Stimulated activated CD8-positive, alpha-beta memory T cell treated with anti-CD3 and anti-CD28 coated beads, Interleukin-12 subunit alpha, Interleukin-12 subunit beta, amount 100 ng/mL, for 4 hours (primary cell): Measurements from ENCODE around the gene EGFL7.

Experiments used
- DNase-seq: peaks from one replicate; pipeline ENCODE4 v3.0.0-alpha.2; 2020; ENCODE audit warnings: low read depth

The EGFL7 gene

GRCh38 chr9:136718345-136719194 lies 55.9 kb downstream of the EGFL7 start:
- no peak for DNase-seq

- no peak for DNase-seq
These were observed 56.6 kb downstream of the EGFL7 start for GRCh38 chr9:136719195-136719880.

- DNase-seq = no peak
These were observed 57.7 kb downstream of the EGFL7 start for GRCh38 chr9:136720251-136720897.

GRCh38 chr9:136720898-136721338 lies 58.2 kb downstream of the EGFL7 start:
- DNase-seq = no peak

- no peak for DNase-seq
These were observed 58.8 kb downstream of the EGFL7 start for GRCh38 chr9:136721339-136722092.
